ENCODE data around the gene PDRG1. TPM values are rescaled to one million over a fixed set of nuclear protein-coding genes. Genes with fewer than 3 reads are reported as not detected.
"Not testable (repeated sequence)": the region's sequence is repeated elsewhere in the genome, so short reads cannot be mapped to it uniquely, and the experiment has no call there.

PDRG1 gene
- total and polyA plus RNA-seq, 12 donors, result 6.4 to 12.8 (median 7.5) TPM

DNA sequence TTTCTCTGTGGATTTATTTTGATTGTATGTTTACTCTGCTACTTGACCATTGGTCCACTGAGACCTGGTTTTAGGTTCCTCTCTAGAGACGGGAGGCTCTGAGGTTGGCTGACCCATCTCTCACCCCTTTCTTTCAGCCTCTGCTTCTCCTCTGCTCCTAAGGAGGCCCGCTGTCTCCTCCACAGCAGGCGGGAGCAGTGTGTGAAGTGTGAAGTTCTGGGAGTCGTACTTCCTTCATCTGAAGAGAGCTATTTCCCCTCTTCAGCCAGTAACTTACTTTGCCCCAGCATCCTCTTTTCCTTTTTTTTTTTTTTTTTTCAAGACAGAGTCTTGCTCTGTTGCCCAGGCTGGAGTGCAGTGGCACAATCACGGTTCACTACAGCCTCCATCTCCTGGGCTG, 21.1 kb downstream of the PDRG1 start:
- Histone ChIP-seq H3K4me1 (no peaks in the 10 kb centered on the region), H3K27me3 (peaks cover 0 to 5% (median 0%) of the 10 kb centered on the region in 7 donors), H3K9me3 (no peaks in the 10 kb centered on the region), H3K36me3 (no peaks in the 10 kb centered on the region), H3K4me3 (no peak overlapping the region), H3K27ac (no peak overlapping the region)
- no peak for TF ChIP-seq CTCF (IDR thresholded peaks at IDR 0.05)
- intact Hi-C loops (cut with DNase I), result no loop called here
- 37 to 40% methylated on average over 5 of the region's 5 CpGs for WGBS, 2 donors
- DNase-seq (no peak), ATAC-seq (no peak)

DNA sequence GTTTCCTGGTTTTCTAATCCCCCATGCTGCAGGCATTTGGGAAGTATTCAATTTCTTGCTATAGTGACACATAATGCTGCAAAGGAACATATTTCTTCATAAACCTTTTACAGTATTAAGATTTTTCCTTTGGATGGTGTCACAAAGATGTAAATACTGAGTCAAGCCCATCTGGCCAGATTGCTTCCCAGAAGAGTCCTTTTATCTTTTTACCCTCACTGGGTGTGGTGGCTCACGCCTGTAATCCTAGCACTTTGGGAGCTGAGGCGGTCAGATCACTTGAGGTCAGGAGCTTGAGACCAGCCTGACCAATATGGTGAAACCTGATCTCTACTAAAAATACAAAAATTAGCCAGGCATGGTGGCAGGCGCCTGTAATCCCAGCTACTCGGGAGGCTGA, 22.2 kb downstream of the PDRG1 start:
- 73 to 82% methylated on average over 4 of the region's 4 CpGs for WGBS, 2 donors
- not testable (repeated sequence) for H3K9me3 ChIP-seq, ATAC-seq

GRCh38 chr20:31927627-31928159, 24.2 kb downstream of the PDRG1 start:
- intact Hi-C loops (cut with DNase I), result no loop called here
- 85 to 87% methylated on average over 8 of the region's 8 CpGs for WGBS, 2 donors
- DNase-seq, result no peak
- Histone ChIP-seq H3K27me3 (peaks cover 0 to 6% (median 0%) of the 10 kb centered on the region in 7 donors), H3K4me1 (no peaks in the 10 kb centered on the region), H3K4me3 (no peak overlapping the region), H3K36me3 (no peaks in the 10 kb centered on the region), H3K27ac (no peak overlapping the region), H3K9me3 (no peaks in the 10 kb centered on the region)
- no peak for ATAC-seq
- no peak for TF ChIP-seq CTCF (IDR thresholded peaks at IDR 0.05)

More for the DNA sequence above, 22.2 kb downstream of the PDRG1 start:
- H3K4me3 ChIP-seq; intact Hi-C loops (cut with DNase I); H3K27me3 ChIP-seq; H3K36me3 ChIP-seq; H3K4me1 ChIP-seq; DNase-seq; H3K27ac ChIP-seq: not testable (repeated sequence)

DNA sequence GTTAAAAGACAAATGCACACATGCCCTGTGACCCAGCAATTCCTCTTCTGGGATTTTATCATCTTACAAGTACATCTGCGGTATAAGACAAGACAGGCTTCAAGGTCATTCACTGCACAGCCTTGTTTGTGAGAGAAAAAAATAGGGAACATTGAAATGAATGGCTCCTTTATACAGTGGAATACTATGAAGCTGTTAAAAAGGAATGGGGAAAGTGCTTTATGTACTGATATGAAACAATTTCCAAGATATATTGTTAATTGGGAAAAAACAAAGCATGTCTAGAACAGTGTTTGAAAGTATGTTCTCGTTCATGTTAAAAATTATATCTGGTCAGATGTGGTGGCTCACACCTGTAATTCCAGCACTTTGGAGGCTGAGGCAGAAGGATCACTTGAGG, 25.4 kb downstream of the PDRG1 start:
- Histone ChIP-seq H3K36me3 (no peaks in the 10 kb centered on the region), H3K27ac (no peak overlapping the region), H3K27me3 (peaks cover 0 to 6% (median 0%) of the 10 kb centered on the region in 7 donors), H3K9me3 (no peaks in the 10 kb centered on the region), H3K4me3 (no peak overlapping the region), H3K4me1 (no peaks in the 10 kb centered on the region)
- intact Hi-C loops (cut with DNase I), result no loop called here
- TF ChIP-seq CTCF (IDR thresholded peaks at IDR 0.05), result no peak
- DNase-seq (no peak), ATAC-seq (no peak)
- WGBS, 2 donors, result 86 to 92% methylated on average over 2 of the region's 2 CpGs

DNA sequence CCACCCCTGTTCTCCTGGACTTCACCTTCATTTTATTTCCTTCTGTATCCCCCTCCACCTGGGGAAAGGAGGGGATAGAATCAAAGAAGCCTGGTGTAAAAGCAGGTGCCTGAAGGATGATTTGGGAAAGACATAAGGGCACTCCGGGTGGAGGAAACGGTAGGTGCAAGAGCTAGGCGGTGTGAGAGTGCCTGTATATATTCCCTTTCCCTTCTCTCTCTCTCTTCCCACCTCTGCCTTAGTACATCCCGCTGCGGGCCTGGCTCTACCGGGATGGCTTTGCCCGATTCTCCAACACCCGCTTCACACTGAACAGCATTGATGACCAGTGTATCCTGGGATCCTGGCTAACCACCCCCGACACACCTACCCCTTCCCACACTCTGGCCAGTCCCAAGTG, 26.2 kb downstream of the PDRG1 start:
- DNase-seq (no peak), ATAC-seq (no peak)
- no peak overlapping the region for H3K4me3 ChIP-seq
- no peak overlapping the region for H3K27ac ChIP-seq
- H3K36me3 ChIP-seq, result no peaks in the 10 kb centered on the region
- intact Hi-C loops (cut with DNase I), result no loop called here
- no peaks in the 10 kb centered on the region for H3K4me1 ChIP-seq
- no peaks in the 10 kb centered on the region for H3K9me3 ChIP-seq
- H3K27me3 ChIP-seq, result peaks cover 0 to 7% (median 3%) of the 10 kb centered on the region in 7 donors
- WGBS, 2 donors, result 62 to 69% methylated on average over 9 of the region's 9 CpGs
- no peak for TF ChIP-seq CTCF (IDR thresholded peaks at IDR 0.05)
